Stomach (tissue), 4 donors: ENCODE measurements around the gene ALDH1A2.

Experiments used
- CTCF ChIP-seq, 7 experiments: fragments of 450-650 bp in 4 of 7; fragments of 200-600 bp in 3 of 7; sonication (generic) in 3 of 7; IDR thresholded peaks; one replicate each; pipeline ENCODE4 v1.5.1; 2016 to 2019; ENCODE audit warnings: antibody characterized with exemption in 7 of 7, control low read depth in 2 of 7, mild to moderate bottlenecking in 1 of 7
- POLR2A ChIP-seq, 4 donors: fragments of 450-650 bp; IDR thresholded peaks; one replicate each; pipeline ENCODE4 v1.6.1; 2016; ENCODE audit warnings: antibody characterized with exemption in 4 of 4, control low read depth in 2 of 4, mild to moderate bottlenecking in 1 of 4, moderate library complexity in 1 of 4
- POLR2AphosphoS5 ChIP-seq, 3 donors: sonication (generic); formaldehyde crosslinking; IDR thresholded peaks; one replicate each; pipeline ENCODE4 v1.6.1; 2016; ENCODE audit warnings: antibody characterized with exemption in 3 of 3

- TF ChIP-seq CTCF (IDR thresholded peaks at IDR 0.05), result no peak
- no peak for TF ChIP-seq POLR2A (IDR thresholded peaks at IDR 0.05)
- no peak for TF ChIP-seq POLR2AphosphoS5 (IDR thresholded peaks at IDR 0.05)
Observed at GRCh38 chr15:57931570-57931969, 133.9 kb downstream of the ALDH1A2 start.
